Limb (tissue), 2 donors: ENCODE measurements around the gene IFITM1.

ENCODE experiments used
- DNase-seq, 2 donors: peaks; one replicate each; pipeline ENCODE4 v3.0.0-alpha.2; 2016; ENCODE audit errors: extremely low spot score in 2 of 2

The IFITM1 gene

GRCh38 chr11:293852-294661 is 19.8 kb upstream of the IFITM1 start:
- DNase-seq, result peak in 1 of 2 donors; percentile 22

- DNase-seq, result no peak
Observed at GRCh38 chr11:294780-295179, 19.1 kb upstream of the IFITM1 start.

GRCh38 chr11:295351-296170 is 18.3 kb upstream of the IFITM1 start:
- no peak for DNase-seq

DNA sequence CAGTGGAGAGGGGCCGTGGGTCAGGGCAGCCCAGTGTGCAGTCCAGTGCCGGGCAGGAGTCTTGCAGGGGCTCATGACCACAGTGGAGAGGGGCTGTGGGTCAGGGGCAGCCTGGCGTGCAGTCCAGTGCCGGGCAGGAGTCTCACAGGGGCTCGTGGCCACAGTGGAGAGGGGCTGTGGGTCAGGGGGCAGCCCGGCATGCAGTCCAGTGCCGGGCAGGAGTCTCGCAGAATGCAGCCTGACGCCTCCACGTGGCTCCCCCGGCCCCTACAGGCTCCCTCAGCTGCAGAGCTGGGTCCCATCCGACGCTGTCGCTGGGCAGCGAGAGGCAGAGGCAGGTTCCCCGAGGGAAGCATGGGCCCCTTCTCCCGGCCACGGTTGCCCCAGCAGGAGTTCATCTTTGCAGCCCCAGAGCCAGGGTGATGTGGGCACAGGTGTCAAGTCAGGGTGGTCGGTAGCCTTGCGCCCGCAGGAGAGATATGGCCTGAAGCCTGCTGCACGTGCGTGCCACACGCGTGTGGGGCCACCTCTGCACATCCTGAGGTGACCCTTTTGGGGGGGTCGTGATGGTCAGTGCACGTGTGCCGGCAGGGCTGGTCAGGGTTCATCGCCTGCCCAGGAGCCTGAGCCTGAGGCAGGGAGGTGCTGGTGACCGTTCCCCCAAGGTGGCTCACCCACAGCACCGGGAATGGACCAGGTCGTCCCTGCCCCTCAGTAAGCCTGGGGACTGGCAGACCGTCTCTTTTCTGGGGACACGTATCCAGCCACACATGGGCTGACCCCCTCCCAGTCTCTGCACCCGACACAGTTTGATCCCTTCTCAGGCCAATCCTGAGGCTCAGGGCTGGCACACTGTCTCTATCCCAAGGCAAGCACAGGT is 17.4 kb upstream of the IFITM1 start:
- DNase-seq, result no peak

GRCh38 chr11:297051-297585 is 16.7 kb upstream of the IFITM1 start:
- DNase-seq, result no peak

DNA sequence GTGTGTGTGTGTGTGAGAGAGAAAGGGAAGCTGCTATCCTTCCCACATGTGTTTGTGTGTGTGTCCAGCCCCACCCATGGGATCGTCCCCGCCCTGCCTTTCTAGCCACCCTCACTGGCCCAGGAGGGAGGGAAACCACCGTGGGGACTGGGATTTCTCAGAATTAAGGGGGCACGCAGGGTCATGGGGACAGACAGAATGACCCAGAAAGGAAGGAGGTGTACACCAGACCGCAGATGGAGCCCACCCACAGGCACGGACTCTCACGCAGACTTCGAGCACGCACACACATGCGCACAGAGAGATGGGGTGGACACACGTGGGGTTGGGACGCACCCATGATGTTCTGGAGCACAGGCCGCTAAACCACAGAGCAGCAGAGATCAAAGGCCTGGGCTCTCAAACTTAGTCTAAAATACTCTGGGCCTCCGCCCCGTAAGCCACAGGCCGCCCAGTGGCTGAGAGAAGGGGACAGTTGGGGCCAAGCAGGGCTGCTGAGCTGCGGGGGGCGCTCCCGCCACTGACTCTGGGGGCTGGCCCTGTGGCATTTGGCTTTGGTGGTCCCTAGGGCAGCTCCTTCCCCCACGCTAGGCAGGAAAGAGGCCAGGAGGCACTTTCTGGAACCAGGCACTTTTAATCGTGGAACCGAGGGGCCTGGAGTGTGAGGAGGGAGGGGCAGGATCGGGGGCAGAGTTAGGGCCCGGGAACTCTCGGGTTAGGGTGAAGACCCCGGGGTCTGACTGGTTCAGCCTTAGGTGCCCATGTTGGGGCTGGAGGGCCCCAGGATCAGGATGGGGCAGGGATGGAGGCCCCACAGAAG is 16.0 kb upstream of the IFITM1 start:
- no peak for DNase-seq

DNA sequence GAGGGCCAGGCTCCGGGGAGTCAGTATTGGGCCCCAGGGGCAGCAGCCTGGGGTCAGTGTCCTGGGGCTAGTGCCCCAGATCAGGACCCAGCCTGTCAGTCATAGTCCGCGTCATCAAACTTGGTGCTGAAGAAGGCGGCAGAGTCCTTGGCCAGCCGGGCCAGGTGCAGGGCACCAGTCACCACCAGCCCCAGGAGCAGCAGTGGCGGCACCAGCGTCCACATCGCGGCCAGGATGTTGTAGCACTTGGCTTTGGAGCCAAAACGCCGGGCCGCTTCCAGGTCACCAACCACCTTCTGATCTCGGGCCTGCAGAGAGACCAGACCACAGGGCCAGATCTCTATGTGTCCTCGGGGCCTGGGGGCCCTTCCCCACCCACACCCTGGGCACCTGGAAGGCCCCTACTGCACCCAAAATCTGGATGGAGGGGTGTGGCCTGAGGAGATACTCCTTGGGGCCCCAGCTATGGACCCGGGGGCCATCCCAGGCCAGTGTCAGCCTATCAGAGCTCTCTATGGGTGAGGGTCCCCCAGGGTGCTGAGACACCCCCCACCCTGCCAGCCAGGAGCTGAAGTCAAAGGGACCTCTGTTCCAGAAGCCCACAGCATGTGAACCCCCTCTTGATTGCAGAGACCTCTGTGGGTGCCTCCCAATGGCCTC is 15.3 kb upstream of the IFITM1 start:
- DNase-seq, result no peak

GRCh38 chr11:299081-299891 is 14.6 kb upstream of the IFITM1 start, which contains the start of gene IFITM5:
Gene IFITM5, minus strand, starts transcription at chr11:299526. Its CDS starts 36 bp downstream, at chr11:299490.
- DNase-seq, result no peak

- DNase-seq, result no peak
Observed at GRCh38 chr11:299951-300735, 13.7 kb upstream of the IFITM1 start.

DNA sequence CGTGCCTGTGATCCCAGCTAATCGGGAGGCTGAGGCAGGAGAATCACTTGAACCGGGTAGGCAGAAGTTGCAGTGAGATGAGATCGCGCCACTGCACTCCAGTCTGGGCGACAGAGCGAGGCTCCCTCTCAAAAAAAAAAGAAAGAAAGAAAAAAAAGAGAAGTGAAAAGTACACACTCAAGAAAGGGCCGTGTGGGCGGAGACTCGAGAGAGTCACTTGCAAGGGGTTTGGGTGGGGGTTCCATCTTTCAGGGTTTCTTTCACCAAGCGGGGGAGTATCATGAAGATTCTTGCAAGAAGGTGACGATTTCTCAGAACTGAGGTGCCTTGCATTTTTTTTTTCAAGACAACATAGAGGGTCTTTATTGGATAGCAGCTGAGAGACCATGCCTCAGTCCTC is 10.5 kb upstream of the IFITM1 start:
- no peak for DNase-seq

DNA sequence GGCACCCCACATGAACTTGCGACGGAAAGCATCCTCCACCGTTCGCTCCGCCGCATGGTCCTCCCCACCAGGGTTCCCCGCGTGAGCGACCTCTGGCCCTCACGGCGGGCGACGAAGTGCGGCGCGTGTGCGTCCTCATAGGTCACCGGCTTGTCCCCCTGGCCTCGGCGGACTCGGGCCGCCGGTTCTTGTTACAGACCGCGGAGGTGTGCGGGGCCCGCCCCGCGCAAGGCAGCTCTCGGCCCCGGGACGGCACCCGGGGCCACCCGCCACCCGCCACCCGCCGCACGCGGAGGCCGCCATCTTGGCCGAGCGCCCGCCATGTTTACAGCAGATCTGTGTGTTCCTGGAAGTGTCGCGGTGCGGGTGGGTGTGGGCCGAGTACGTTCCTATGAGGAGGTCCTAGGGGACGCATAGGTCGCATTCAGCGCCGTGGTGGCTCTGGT is 9.8 kb upstream of the IFITM1 start:
- no peak for DNase-seq

DNA sequence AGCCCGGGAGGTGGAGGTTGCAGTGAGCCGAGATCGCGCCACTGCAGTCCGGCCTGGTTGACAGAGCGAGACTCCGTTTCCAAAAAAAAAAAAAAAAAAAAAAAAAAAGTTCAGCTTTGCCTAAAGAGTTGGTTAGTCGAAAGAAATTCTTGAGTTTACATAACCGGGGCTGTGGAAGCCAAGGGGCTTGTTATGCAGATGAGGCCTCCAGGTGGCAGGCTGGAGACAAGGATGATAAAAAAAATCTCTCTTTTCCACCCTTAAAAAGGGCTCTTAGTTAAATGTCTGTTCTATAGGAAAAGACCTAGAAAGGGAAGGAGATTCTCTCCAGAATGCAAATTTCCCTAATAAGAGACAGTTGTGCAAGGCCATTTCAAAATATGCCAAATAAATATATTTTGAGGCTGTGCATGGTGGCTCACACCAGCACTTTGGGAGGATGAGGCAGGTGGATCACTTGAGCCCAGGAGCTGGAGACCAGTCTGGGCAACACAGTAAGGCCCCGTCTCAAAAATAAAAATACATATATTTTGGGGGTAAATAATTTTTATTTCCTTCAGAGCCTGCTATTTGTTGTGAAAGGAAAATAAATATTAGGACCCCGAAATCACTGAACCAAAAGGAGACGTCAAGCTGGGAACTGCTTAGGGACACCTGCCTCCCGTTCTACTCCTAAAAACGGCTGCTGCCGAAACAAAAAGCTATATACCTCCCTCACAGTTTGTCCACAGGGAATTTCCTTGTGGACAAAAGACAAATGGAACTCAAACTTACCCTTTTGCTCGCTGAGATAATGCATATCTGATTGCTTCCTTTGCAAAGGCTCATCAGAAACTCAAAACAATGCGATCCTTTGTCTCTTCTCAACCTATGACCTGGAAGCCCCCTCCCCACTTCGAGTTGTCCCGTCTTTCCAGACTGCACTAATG is 8.7 kb upstream of the IFITM1 start:
- peak; percentile 76 to 77 for DNase-seq

GRCh38 chr11:305844-306211 is 8.0 kb upstream of the IFITM1 start:
- DNase-seq, result no peak

- DNase-seq, result no peak
Observed at GRCh38 chr11:306645-307371, 7.0 kb upstream of the IFITM1 start.

DNA sequence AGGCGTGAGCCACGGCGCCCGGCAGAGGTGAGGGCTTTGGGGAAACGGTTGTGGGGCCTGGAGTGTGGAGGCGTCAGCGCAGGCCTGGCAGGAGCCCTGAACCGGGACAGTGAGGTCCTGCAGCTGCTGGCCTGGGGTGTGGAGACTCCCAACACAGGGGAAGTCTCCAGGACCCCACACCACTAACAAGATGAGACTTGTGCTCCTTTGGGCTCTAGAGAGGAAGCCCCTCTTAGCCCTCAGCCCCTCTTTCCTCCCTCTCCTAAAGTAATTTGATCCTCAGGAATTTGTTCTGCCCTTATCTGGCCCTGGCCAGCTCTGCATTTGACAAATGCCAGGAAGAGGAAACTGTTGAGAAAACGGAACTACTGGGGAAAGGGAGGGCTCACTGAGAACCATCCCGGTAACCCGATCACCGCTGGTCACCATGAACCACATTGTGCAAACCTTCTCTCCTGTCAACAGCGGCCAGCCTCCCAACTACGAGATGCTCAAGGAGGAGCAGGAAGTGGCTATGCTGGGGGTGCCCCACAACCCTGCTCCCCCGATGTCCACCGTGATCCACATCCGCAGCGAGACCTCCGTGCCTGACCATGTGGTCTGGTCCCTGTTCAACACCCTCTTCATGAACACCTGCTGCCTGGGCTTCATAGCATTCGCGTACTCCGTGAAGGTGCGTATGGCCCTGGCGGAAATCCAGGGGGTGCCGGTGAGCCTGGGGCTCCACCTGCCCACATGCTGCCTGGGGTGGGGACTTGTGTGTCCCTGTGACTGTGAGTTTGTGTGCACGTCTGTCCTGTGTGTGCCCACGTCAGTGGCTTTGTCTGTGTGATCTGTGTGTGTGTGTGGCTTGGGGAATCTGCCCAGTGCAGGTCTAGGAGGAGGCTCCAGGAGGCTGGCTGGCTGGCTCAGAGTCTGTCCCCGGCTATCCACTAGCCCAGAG is 5.8 kb upstream of the IFITM1 start, which contains the start of gene IFITM2:
IFITM2 (plus strand) TSS at position 51 of the 943 bp plus-strand sequence; CDS start at position 428, 377 bp downstream.
- DNase-seq, result peak; percentile 69 to 75
